ENCODE measurements around the gene MYO5C.
A peak's percentile ranks its signal among the peaks of the same experiment; 100 is the strongest.

DNA sequence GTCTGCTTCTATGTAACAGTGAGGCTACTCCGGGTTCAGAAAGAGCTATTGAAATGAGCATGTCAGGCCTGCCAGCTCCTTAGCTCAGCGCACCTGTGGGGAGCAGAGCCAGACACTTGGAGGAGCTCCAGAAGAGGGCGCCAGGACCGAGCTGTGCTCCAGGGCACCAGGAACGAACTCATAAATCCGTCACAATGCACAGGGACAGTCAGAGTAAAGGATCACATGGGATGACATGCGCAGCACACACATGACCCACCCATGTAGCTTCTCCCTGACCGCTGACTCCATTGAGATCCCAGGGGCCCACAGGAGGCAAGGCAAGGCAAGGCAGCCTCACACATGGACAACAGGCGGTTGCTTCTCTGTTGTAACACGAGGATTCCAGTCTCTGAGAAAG is 78.4 kb downstream of the MYO5C start:
- TF ChIP-seq, protein P1, sequence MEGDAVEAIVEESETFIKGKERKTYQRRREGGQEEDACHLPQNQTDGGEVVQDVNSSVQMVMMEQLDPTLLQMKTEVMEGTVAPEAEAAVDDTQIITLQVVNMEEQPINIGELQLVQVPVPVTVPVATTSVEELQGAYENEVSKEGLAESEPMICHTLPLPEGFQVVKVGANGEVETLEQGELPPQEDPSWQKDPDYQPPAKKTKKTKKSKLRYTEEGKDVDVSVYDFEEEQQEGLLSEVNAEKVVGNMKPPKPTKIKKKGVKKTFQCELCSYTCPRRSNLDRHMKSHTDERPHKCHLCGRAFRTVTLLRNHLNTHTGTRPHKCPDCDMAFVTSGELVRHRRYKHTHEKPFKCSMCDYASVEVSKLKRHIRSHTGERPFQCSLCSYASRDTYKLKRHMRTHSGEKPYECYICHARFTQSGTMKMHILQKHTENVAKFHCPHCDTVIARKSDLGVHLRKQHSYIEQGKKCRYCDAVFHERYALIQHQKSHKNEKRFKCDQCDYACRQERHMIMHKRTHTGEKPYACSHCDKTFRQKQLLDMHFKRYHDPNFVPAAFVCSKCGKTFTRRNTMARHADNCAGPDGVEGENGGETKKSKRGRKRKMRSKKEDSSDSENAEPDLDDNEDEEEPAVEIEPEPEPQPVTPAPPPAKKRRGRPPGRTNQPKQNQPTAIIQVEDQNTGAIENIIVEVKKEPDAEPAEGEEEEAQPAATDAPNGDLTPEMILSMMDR (conservative IDR thresholded peaks at IDR 0.05; ENCODE audit: low read length) = peak; percentile 90
- no peak for TF ChIP-seq EZH2phosphoT487 (IDR thresholded peaks at IDR 0.05; ENCODE audit: borderline replicate concordance, low read depth, low read length)

Measured in OCI-LY7 (cell line).